Measurements from ENCODE around the gene SLC49A3. TPM values are rescaled to one million over a fixed set of nuclear protein-coding genes. Genes with fewer than 3 reads are reported as not detected.
A peak's percentile ranks its signal among the peaks of the same experiment; 100 is the strongest.
"Not testable (repeated sequence)": the region's sequence is repeated elsewhere in the genome, so short reads cannot be mapped to it uniquely, and the experiment has no call there.

Gene SLC49A3
- total RNA-seq, 4 donors from 2014 or later: 1.3 to 3.4 (median 2.2) TPM

- H3K27me3 ChIP-seq: no peaks in the 10 kb centered on the region
- intact Hi-C loops (cut with DNase I; ENCODE audit: low total_unique reads): no loop called here
- no peaks in the 10 kb centered on the region for H3K9me3 ChIP-seq
- in situ Hi-C loops (cut with MboI; ENCODE audit: low sequenced_read_pairs in 4 of 4): no loop called here
- no peaks in the 10 kb centered on the region for H3K36me3 ChIP-seq
- H3K27ac ChIP-seq: no peak overlapping the region
- TF ChIP-seq, protein P1, sequence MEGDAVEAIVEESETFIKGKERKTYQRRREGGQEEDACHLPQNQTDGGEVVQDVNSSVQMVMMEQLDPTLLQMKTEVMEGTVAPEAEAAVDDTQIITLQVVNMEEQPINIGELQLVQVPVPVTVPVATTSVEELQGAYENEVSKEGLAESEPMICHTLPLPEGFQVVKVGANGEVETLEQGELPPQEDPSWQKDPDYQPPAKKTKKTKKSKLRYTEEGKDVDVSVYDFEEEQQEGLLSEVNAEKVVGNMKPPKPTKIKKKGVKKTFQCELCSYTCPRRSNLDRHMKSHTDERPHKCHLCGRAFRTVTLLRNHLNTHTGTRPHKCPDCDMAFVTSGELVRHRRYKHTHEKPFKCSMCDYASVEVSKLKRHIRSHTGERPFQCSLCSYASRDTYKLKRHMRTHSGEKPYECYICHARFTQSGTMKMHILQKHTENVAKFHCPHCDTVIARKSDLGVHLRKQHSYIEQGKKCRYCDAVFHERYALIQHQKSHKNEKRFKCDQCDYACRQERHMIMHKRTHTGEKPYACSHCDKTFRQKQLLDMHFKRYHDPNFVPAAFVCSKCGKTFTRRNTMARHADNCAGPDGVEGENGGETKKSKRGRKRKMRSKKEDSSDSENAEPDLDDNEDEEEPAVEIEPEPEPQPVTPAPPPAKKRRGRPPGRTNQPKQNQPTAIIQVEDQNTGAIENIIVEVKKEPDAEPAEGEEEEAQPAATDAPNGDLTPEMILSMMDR (IDR thresholded peaks at IDR 0.05 in 4 of 5, conservative IDR thresholded peaks at IDR 0.05 in 1 of 5): no peak
- no peak for TF ChIP-seq POLR2A (IDR thresholded peaks at IDR 0.05)
- peaks cover 21 to 28% of the 10 kb centered on the region in 2 donors for H3K4me1 ChIP-seq
- ATAC-seq (no peak), DNase-seq (no peak)
- no peak overlapping the region for H3K4me3 ChIP-seq
Observed at GRCh38 chr4:709348-709747, 20.4 kb upstream of the SLC49A3 start.

GRCh38 chr4:708631-708933, 19.6 kb upstream of the SLC49A3 start:
- no peak overlapping the region for H3K27ac ChIP-seq
- ATAC-seq (no peak), DNase-seq (no peak)
- TF ChIP-seq POLR2A (IDR thresholded peaks at IDR 0.05): no peak
- TF ChIP-seq, protein P1 (IDR thresholded peaks at IDR 0.05 in 4 of 5, conservative IDR thresholded peaks at IDR 0.05 in 1 of 5): no peak
- H3K9me3 ChIP-seq: no peaks in the 10 kb centered on the region
- in situ Hi-C loops (cut with MboI; ENCODE audit: low sequenced_read_pairs in 4 of 4): no loop called here
- no peaks in the 10 kb centered on the region for H3K36me3 ChIP-seq
- H3K27me3 ChIP-seq: no peaks in the 10 kb centered on the region
- intact Hi-C loops (cut with DNase I; ENCODE audit: low total_unique reads): no loop called here
- peaks cover 21 to 28% of the 10 kb centered on the region in 2 donors for H3K4me1 ChIP-seq
- no peak overlapping the region for H3K4me3 ChIP-seq

DNA sequence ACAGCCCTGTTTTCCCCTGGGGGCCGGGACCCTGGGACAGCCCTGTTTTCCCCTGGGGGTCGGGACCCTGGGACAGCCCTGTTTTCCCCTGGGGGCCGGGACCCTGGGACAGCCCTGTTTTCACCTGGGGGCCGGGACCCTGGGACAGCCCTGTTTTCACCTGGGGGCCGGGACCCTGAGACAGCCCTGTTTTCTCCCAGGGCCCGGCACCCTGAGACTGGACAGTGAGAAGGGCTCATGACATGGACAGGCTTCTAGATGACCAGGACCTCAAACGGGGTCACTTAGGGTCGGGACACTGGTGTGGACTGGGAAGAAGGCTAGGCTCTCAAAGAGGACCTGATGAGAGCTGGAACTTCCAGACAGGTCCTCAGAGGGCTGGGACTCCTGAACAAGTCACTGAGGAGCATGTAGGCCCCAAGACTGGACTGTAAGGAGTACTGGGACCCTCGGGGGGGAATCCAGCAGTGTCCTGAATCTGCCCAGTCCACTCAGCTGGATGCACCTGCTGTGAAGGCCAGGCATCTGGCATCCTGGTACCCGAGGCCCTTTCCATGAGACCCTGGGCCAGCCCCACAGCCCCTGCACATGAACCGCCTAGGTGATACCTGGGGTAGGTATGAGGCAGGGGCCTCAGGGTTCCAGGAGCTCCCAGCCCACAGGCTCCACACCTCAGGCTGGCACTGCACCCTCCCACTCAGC, 19.1 kb upstream of the SLC49A3 start:
- intact Hi-C loops (cut with DNase I; ENCODE audit: low total_unique reads): no loop called here
- no peak overlapping the region for H3K27ac ChIP-seq
- no peaks in the 10 kb centered on the region for H3K9me3 ChIP-seq
- DNase-seq: no peak
- peaks cover 21 to 28% of the 10 kb centered on the region in 2 donors for H3K4me1 ChIP-seq
- no peaks in the 10 kb centered on the region for H3K27me3 ChIP-seq
- no peak overlapping the region for H3K4me3 ChIP-seq
- in situ Hi-C loops (cut with MboI; ENCODE audit: low sequenced_read_pairs in 4 of 4): no loop called here
- TF ChIP-seq POLR2A (IDR thresholded peaks at IDR 0.05): no peak
- TF ChIP-seq, protein P1 (IDR thresholded peaks at IDR 0.05 in 4 of 5, conservative IDR thresholded peaks at IDR 0.05 in 1 of 5): no peak
- no peak for ATAC-seq
- H3K36me3 ChIP-seq: no peaks in the 10 kb centered on the region

DNA sequence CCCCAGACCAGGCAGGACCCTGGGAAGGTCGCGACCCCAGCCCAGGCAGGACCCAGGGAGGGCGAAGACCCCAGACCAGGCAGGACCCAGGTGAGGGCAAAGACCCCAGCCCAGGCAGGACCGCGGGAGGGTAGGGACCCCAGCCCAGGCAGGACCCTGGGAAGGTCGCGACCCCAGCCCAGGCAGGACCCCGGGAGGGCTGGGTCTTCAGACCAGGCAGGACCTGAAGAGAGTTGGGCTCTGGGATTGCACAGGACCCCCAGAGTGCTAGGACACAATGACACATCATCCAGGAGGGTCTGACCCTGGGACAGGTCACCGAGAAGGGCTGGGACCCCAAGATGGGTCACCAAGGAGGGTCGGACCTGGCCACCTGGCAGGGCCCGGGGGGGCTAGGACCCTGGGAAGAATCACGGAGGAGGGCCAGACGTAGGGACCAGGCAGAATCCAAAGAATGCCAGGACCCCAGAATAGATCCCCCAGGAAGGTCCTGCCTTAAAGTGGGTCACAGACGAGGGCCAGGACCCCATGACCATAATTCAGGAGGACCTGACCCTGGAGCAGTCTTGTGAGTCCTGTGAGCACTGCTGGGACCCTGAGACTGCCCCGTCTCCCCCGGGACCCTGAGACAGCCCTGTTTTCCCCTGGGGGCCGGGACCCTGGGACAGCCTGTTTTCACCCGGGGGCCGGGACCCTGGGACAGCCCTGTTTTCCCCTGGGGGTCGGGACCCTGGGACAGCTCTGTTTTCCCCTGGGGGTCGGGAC, 18.1 kb upstream of the SLC49A3 start:
- TF ChIP-seq POLR2A (IDR thresholded peaks at IDR 0.05): no peak
- TF ChIP-seq, protein P1 (IDR thresholded peaks at IDR 0.05 in 4 of 5, conservative IDR thresholded peaks at IDR 0.05 in 1 of 5): no peak
- H3K9me3 ChIP-seq: no peaks in the 10 kb centered on the region
- H3K27ac ChIP-seq: peak overlapping the region in 1 of 4 donors; percentile 0
- H3K27me3 ChIP-seq: no peaks in the 10 kb centered on the region
- H3K36me3 ChIP-seq: no peaks in the 10 kb centered on the region
- no peak for ATAC-seq
- H3K4me3 ChIP-seq: peak overlapping the region; percentile 79 to 97 (median 87)
- H3K4me1 ChIP-seq: peaks cover 21 to 28% of the 10 kb centered on the region in 2 donors
- no peak for DNase-seq
- intact Hi-C loops (cut with DNase I; ENCODE audit: low total_unique reads) (no loop called here), in situ Hi-C loops (cut with MboI; ENCODE audit: low sequenced_read_pairs in 4 of 4) (no loop called here)

DNA sequence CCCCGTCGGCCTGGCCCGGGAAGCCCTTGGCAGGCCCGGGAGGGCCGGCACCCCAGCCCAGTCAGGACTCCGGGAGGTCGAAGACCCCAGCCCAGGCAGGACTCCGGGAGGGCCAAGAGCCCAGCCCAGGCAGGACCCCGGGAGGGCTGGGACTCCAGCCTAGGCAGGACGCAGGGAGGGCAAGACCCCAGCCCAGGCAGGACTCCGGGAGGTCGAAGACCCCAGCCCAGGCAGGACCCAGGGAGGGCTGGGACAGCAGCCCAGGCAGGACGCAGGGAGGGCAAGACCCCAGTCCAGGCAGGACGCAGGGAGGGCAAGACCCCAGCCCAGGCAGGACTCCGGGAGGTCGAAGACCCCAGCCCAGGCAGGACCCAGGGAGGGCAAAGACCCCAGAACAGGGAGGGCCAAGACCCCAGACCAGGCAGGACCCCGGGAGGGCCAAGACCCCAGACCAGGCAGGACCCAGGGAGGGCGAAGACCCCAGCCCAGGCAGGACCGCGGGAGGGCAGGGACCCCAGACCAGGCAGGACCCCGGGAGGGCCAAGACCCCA, 17.2 kb upstream of the SLC49A3 start:
- DNase-seq; in situ Hi-C loops (cut with MboI; ENCODE audit: low sequenced_read_pairs in 4 of 4); intact Hi-C loops (cut with DNase I; ENCODE audit: low total_unique reads); H3K27me3 ChIP-seq; H3K36me3 ChIP-seq; H3K9me3 ChIP-seq: not testable (repeated sequence)
- Histone ChIP-seq H3K4me1 (peaks cover 21 to 28% of the 10 kb centered on the region in 2 donors), H3K27ac (peak overlapping the region; percentile 67 to 92 (median 84)), H3K4me3 (peak overlapping the region; percentile 79 to 97 (median 87))
- ATAC-seq: peak in 1 of 2 donors; percentile 2

All from gastrocnemius medialis (tissue), 4 donors.